K562 (cell line): ENCODE measurements around the gene SIGLEC6. TPM values are rescaled to one million over a fixed set of nuclear protein-coding genes. Genes with fewer than 3 reads are reported as not detected.
A peak's percentile ranks its signal among the peaks of the same experiment; 100 is the strongest.

Experiments
- ERF ChIP-seq: fragments of 450-650 bp; formaldehyde crosslinking; IDR thresholded peaks from 2 replicates; pipeline ENCODE4 v1.4.0; 2020; ENCODE audit warnings: mild to moderate bottlenecking, mixed read lengths
- HDAC8 ChIP-seq: fragments of 450-650 bp; IDR thresholded peaks from 2 replicates; pipeline ENCODE4 v1.6.1; 2016; ENCODE audit warnings: mild to moderate bottlenecking, missing genetic modification characterization, moderate library complexity, missing compliant biosample characterization
- NELFE ChIP-seq: IDR thresholded peaks from 2 replicates; pipeline ENCODE4 v1.6.1; 2011; ENCODE audit warnings: mild to moderate bottlenecking; ENCODE audit not compliant: insufficient read depth, insufficient read length
- NFATC3 ChIP-seq: fragments of 450-650 bp; IDR thresholded peaks from 2 replicates; pipeline ENCODE4 v1.6.1; 2017; ENCODE audit warnings: mild to moderate bottlenecking
- PCBP1 ChIP-seq: fragments of 200-400 bp; formaldehyde crosslinking; IDR thresholded peaks from 2 replicates; pipeline ENCODE4 v1.6.1; 2018; ENCODE audit warnings: mild to moderate bottlenecking, low read depth, low read length; ENCODE audit not compliant: poor library complexity, severe bottlenecking
- POLR2B ChIP-seq: fragments of 450-650 bp; IDR thresholded peaks from 2 replicates; pipeline ENCODE4 v1.6.1; 2018; ENCODE audit warnings: low read depth; ENCODE audit not compliant: partially characterized antibody
- SAFB2 ChIP-seq: fragments of 200-400 bp; formaldehyde crosslinking; IDR thresholded peaks from 2 replicates; pipeline ENCODE4 v1.6.1; 2018; ENCODE audit warnings: borderline replicate concordance, low read length, low read depth, moderate library complexity; ENCODE audit not compliant: severe bottlenecking
- SIN3B ChIP-seq: fragments of 450-650 bp; IDR thresholded peaks from 2 replicates; pipeline ENCODE4 v1.6.1; 2017; ENCODE audit warnings: low read depth, mild to moderate bottlenecking, moderate library complexity
- SMAD2 ChIP-seq: fragments of 150-350 bp; IDR thresholded peaks from 2 replicates; pipeline ENCODE4 v1.6.1; 2014; ENCODE audit warnings: low read depth, mild to moderate bottlenecking, low read length
- SMARCB1 ChIP-seq: IDR thresholded peaks from 2 replicates; pipeline ENCODE4 v1.6.1; 2011; ENCODE audit warnings: improper control_type of control experiment, low read depth; ENCODE audit not compliant: insufficient read length
- SNAPC5 ChIP-seq: fragments of 250-450 bp; sonication (Bioruptor Pico); IDR thresholded peaks from 2 replicates; pipeline ENCODE4 v1.8.0; 2021; ENCODE audit warnings: moderate library complexity, mild to moderate bottlenecking, inconsistent platforms
- XRCC4 ChIP-seq: IDR thresholded peaks from one replicate; pipeline ENCODE4 v1.6.1; 2011; ENCODE audit not compliant: insufficient read depth, insufficient read length; ENCODE audit errors: extremely low read depth
- ZBTB8A ChIP-seq: fragments of 450-650 bp; IDR thresholded peaks from 2 replicates; pipeline ENCODE4 v1.6.1; 2018; ENCODE audit warnings: mild to moderate bottlenecking, moderate library complexity; ENCODE audit not compliant: partially characterized antibody
- ZNF165 ChIP-seq: fragments of 250-450 bp; sonication (Bioruptor Pico); IDR thresholded peaks from 2 replicates; pipeline ENCODE4 v1.4.0; 2020; ENCODE audit warnings: borderline replicate concordance
- ZZZ3 ChIP-seq: fragments of 450-650 bp; IDR thresholded peaks from 2 replicates; pipeline ENCODE4 v1.6.1; 2016; ENCODE audit warnings: antibody characterized with exemption, mild to moderate bottlenecking, moderate library complexity
- polyA plus RNA-seq, 8 experiments: library from polyadenylated mRNA; depleted of rRNA in 4 of 8; stranded (reverse) in 5 of 8; unstranded in 3 of 8; fragments of >200 nt; fragmentation: Nextera tagmentation in 2 of 8; fragmentation: Illumina TruSeq in 1 of 8; extraction: Ambion mirVana in 2 of 8; extraction: Trizol in 1 of 8; gene quantifications; 2 replicates each; pipeline versions ENCODE4 v1.2.1 to v1.2.3, GENCODE V29; 2011 to 2014; ENCODE audit warnings: inconsistent platforms in 1 of 8, missing spikeins in 1 of 8
- total RNA-seq, 7 experiments: library from RNA; depleted of rRNA in 6 of 7; stranded (reverse); fragments of >200 nt in 6 of 7; fragmentation: Illumina TruSeq in 2 of 7; extraction: Trizol in 2 of 7; gene quantifications; 2 replicates each; pipeline versions ENCODE4 v1.2.1 to v1.2.3, GENCODE V29; 2011 to 2021; ENCODE audit warnings: low replicate concordance in 1 of 7
- TF ChIP-seq, protein P1 (sequence below), 2 experiments: fragments of 450-650 bp; IDR thresholded peaks; 2 replicates each; pipeline ENCODE4 v1.6.1; 2016; ENCODE audit warnings: mild to moderate bottlenecking in 2 of 2, borderline replicate concordance in 1 of 2, low read depth in 1 of 2, moderate library complexity in 1 of 2
- TF ChIP-seq, protein P2 (sequence below): fragments of 450-650 bp; IDR thresholded peaks from 2 replicates; pipeline ENCODE4 v1.6.1; 2016; ENCODE audit warnings: low read depth, mild to moderate bottlenecking, moderate library complexity
- TF ChIP-seq, protein P3 (sequence below): fragments of 250-450 bp; sonication (Bioruptor Pico); IDR thresholded peaks from 2 replicates; pipeline ENCODE4 v1.5.0; 2022; ENCODE audit warnings: mild to moderate bottlenecking

The SIGLEC6 gene
- total and polyA plus RNA-seq, 9 of the 15 experiments (the other 6 are each of a cell fraction or from before 2014, with no cell fraction given), result 0.03 to 17.5 (median 0.71) TPM

DNA sequence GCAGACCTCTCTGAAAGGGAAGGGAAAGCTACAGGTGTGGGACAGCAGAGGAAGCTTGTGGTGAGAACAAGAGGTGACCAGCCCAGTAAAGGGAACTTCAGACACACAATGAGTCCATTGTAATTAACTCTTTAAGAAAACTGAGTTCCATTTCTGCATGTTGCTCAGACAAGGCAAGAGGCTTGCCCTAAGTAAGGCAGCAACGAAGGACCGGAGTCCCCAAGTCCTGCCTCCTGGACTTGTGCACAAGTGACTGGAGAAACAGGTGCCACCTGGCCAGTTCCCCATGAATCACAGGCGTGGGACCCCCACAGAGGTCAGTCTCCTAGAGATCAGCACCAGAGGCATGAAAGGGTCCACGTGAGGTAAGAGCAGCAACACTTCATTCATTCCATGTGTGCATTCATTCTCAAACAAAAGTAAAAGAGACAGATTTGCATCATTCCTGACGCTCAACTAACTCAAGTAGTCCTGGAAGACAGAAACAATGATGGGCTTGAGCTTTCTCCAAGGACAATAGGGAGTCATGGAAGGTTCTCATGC is 14.7 kb upstream of the SIGLEC6 start (continued):
- TF ChIP-seq, protein P1, sequence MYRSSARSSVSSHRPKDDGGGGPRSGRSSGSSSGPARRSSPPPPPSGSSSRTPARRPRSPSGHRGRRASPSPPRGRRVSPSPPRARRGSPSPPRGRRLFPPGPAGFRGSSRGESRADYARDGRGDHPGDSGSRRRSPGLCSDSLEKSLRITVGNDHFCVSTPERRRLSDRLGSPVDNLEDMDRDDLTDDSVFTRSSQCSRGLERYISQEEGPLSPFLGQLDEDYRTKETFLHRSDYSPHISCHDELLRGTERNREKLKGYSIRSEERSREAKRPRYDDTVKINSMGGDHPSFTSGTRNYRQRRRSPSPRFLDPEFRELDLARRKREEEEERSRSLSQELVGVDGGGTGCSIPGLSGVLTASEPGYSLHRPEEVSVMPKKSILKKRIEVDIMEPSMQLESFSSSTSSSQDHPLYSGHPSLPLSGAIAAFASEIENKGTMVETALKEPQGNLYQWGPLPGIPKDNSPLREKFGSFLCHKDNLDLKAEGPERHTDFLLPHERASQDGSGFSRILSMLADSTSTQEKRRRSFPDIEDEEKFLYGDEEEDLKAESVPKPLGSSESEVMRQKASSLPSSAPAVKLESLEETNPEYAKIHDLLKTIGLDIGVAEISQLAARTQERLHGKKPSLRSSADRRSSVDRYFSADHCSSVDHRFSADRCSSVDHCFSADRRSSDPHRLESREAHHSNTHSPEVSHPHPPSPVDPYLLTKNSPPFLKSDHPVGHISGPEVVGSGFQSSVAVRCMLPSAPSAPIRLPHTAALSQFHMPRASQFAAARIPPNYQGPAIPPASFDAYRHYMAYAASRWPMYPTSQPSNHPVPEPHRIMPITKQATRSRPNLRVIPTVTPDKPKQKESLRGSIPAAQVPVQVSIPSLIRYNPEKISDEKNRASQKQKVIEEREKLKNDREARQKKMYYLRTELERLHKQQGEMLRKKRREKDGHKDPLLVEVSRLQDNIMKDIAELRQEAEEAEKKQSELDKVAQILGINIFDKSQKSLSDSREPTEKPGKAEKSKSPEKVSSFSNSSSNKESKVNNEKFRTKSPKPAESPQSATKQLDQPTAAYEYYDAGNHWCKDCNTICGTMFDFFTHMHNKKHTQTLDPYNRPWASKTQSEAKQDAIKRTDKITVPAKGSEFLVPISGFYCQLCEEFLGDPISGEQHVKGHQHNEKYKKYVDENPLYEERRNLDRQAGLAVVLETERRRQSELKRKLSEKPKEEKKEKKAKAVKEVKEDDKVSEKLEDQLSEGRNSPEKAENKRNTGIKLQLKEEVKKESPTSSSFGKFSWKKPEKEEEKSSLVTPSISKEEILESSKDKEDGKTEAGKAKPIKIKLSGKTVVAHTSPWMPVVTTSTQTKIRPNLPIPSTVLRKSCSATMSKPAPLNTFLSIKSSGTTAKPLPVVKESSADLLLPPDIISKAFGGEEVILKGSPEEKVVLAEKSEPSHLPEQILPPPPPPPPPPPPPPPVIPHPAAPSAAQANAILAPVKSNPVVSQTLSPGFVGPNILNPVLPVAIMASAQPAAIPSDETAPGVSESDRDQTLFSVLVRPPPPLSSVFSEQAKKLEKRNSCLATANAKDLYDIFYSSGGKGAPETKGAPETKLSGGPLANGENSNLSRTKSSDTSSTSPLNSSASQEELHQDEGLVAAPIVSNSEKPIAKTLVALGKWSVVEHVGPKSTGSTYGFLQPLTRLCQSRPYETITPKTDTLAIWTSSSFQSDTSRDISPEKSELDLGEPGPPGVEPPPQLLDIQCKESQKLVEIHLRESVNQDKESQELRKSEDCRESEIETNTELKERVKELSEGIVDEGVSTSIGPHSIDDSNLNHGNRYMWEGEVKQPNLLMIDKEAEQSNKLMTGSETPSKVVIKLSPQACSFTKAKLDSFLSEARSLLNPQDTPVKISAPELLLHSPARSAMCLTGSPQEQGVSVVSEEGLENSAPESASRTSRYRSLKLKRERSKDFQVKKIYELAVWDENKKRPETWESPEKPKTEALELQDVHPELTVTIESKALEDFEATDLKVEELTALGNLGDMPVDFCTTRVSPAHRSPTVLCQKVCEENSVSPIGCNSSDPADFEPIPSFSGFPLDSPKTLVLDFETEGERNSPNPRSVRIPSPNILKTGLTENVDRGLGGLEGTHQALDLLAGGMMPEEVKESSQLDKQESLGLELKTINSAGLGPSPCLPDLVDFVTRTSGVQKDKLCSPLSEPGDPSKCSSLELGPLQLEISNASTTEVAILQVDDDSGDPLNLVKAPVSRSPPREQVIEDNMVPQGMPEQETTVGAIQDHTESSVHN (IDR thresholded peaks at IDR 0.05; ENCODE audit: borderline replicate concordance in 1 of 2, low read depth in 1 of 2), result no peak
- TF ChIP-seq NFATC3 (no peak), HDAC8 (tag) (peak; percentile 56; the same call in 1 of the 2 replicates), ZZZ3 (no peak), XRCC4 (no peak), PCBP1 (no peak), SAFB2 (no peak), SMARCB1 (no peak), POLR2B (no peak), SIN3B (no peak), ZBTB8A (no peak), SNAPC5 (CRISPR knock-in tag) (no peak), ERF (CRISPR knock-in tag) (0 out of 2 replicates have a peak, but pooled peaks have one; percentile 31), ZNF165 (CRISPR knock-in tag) (peak; percentile 88), SMAD2 (no peak), NELFE (no peak)
- TF ChIP-seq, protein P2, sequence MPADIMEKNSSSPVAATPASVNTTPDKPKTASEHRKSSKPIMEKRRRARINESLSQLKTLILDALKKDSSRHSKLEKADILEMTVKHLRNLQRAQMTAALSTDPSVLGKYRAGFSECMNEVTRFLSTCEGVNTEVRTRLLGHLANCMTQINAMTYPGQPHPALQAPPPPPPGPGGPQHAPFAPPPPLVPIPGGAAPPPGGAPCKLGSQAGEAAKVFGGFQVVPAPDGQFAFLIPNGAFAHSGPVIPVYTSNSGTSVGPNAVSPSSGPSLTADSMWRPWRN, result no peak
- TF ChIP-seq, protein P3, sequence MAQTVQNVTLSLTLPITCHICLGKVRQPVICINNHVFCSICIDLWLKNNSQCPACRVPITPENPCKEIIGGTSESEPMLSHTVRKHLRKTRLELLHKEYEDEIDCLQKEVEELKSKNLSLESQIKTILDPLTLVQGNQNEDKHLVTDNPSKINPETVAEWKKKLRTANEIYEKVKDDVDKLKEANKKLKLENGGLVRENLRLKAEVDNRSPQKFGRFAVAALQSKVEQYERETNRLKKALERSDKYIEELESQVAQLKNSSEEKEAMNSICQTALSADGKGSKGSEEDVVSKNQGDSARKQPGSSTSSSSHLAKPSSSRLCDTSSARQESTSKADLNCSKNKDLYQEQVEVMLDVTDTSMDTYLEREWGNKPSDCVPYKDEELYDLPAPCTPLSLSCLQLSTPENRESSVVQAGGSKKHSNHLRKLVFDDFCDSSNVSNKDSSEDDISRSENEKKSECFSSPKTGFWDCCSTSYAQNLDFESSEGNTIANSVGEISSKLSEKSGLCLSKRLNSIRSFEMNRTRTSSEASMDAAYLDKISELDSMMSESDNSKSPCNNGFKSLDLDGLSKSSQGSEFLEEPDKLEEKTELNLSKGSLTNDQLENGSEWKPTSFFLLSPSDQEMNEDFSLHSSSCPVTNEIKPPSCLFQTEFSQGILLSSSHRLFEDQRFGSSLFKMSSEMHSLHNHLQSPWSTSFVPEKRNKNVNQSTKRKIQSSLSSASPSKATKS (CRISPR knock-in tag), result no peak
